Endothelial cell of umbilical vein (primary cell): Measurements from ENCODE around the gene ABCG2.

ENCODE experiments used
- POLR2A ChIP-seq: IDR thresholded peaks from 2 replicates; pipeline ENCODE4 v1.6.1; 2012; ENCODE audit warnings: low read depth, mild to moderate bottlenecking, control low read depth, low read length
- TF ChIP-seq, protein P1 (sequence below), 2 donors: IDR thresholded peaks; 1 replicate in 1 of 2; 2 replicates in 1 of 2; pipeline ENCODE4 v1.5.1; 2011; ENCODE audit warnings: low read length in 2 of 2, mild to moderate bottlenecking in 2 of 2, moderate library complexity in 2 of 2, control low read depth in 1 of 2, inconsistent platforms in 1 of 2, low read depth in 1 of 2; ENCODE audit not compliant: insufficient read depth in 1 of 2; ENCODE audit errors: extremely low read depth in 1 of 2

GRCh38 chr4:88196013-88196365, 37.5 kb upstream of the ABCG2 start:
- TF ChIP-seq, protein P1, sequence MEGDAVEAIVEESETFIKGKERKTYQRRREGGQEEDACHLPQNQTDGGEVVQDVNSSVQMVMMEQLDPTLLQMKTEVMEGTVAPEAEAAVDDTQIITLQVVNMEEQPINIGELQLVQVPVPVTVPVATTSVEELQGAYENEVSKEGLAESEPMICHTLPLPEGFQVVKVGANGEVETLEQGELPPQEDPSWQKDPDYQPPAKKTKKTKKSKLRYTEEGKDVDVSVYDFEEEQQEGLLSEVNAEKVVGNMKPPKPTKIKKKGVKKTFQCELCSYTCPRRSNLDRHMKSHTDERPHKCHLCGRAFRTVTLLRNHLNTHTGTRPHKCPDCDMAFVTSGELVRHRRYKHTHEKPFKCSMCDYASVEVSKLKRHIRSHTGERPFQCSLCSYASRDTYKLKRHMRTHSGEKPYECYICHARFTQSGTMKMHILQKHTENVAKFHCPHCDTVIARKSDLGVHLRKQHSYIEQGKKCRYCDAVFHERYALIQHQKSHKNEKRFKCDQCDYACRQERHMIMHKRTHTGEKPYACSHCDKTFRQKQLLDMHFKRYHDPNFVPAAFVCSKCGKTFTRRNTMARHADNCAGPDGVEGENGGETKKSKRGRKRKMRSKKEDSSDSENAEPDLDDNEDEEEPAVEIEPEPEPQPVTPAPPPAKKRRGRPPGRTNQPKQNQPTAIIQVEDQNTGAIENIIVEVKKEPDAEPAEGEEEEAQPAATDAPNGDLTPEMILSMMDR (IDR thresholded peaks at IDR 0.05; ENCODE audit: extremely low read depth in 1 of 2, insufficient read depth in 1 of 2, low read depth in 1 of 2, low read length in 2 of 2): no peak
- no peak for TF ChIP-seq POLR2A
